ENCODE data around the gene DARS1. TPM values are rescaled to one million over a fixed set of nuclear protein-coding genes. Genes with fewer than 3 reads are reported as not detected.
A peak's percentile ranks its signal among the peaks of the same experiment; 100 is the strongest.

Gene DARS1
- total and polyA plus RNA-seq, 2 of the 13 experiments (the other 11 are each of a cell fraction or from before 2014, with no cell fraction given): 149 to 230 TPM

GRCh38 chr2:136028001-136028400 is 42.6 kb upstream of the DARS1 start:
- ChIA-PET CTCF (ENCODE audit: low intra/inter-chr PET ratio, low total read pairs) (no interaction called here), POLR2A (no interaction called here)
- BruUV-seq (replicated peaks): no TSS peak
- WGBS (ENCODE audit: low lambda C conversion rate): 84% methylated on average over 9 of the region's 9 CpGs
- no peak overlapping the region for H3K4me3 ChIP-seq (replicated peaks in 1 of 3; ENCODE audit: insufficient read depth in 1 of 3, low read depth in 2 of 3, low read length in 3 of 3)
- no peak overlapping the region for H3K27ac ChIP-seq (ENCODE audit: extremely low read length, insufficient read depth, low read length)
- no peaks in the 10 kb centered on the region for H3K36me3 ChIP-seq (replicated peaks in 1 of 2; ENCODE audit: control insufficient read depth in 1 of 2, insufficient read depth in 2 of 2, low read length in 2 of 2)
- H3K4me2 ChIP-seq (ENCODE audit: low read depth, low read length): no peak overlapping the region
- in situ Hi-C loops (cut with HindIII; ENCODE audit: extremely low pct_ligation_motif_present, low pct_unique_long_range_greater_than_20kb): no loop called here
- intact Hi-C loops (cut with micrococcal nuclease; ENCODE audit: unreplicated experiment): no loop called here
- H3K27me3 ChIP-seq (ENCODE audit: control insufficient read depth in 1 of 2, insufficient read depth in 2 of 2, low read length in 2 of 2): no peaks in the 10 kb centered on the region; a peak in 1 of 5 replicates
- no peaks in the 10 kb centered on the region for H4K20me1 ChIP-seq (ENCODE audit: insufficient read depth, low read length)
- FAIRE-seq (no peak), ATAC-seq (no peak), DNase-seq (ENCODE audit: low spot score) (no peak)
- no peak overlapping the region for H2AFZ ChIP-seq (ENCODE audit: low read length)
- peaks cover 23% of the 10 kb centered on the region for H3K4me1 ChIP-seq (ENCODE audit: insufficient read depth, low read length)
- H3K79me2 ChIP-seq (ENCODE audit: insufficient read depth, low read length): no peaks in the 10 kb centered on the region
- H3K9me3 ChIP-seq (ENCODE audit: low read length): no peaks in the 10 kb centered on the region
- TF ChIP-seq SMAD9 (CRISPR knock-in tag; IDR thresholded peaks at IDR 0.05): no peak
- H3K9ac ChIP-seq (ENCODE audit: insufficient read depth, low read depth, low read length): no peak overlapping the region

- no peak overlapping the region for H3K27ac ChIP-seq (ENCODE audit: extremely low read length, insufficient read depth, low read length)
- in situ Hi-C loops (cut with HindIII; ENCODE audit: extremely low pct_ligation_motif_present, low pct_unique_long_range_greater_than_20kb): no loop called here
- WGBS (ENCODE audit: low lambda C conversion rate): 77% methylated on average over 7 of the region's 7 CpGs
- no peaks in the 10 kb centered on the region; a peak in 1 of 5 replicates for H3K27me3 ChIP-seq (ENCODE audit: control insufficient read depth in 1 of 2, insufficient read depth in 2 of 2, low read length in 2 of 2)
- peaks cover 32% of the 10 kb centered on the region for H3K4me1 ChIP-seq (ENCODE audit: insufficient read depth, low read length)
- ChIA-PET CTCF (ENCODE audit: low intra/inter-chr PET ratio, low total read pairs) (no interaction called here), POLR2A (no interaction called here)
- intact Hi-C loops (cut with micrococcal nuclease; ENCODE audit: unreplicated experiment): no loop called here
- no peak overlapping the region for H3K4me3 ChIP-seq (replicated peaks in 1 of 3; ENCODE audit: insufficient read depth in 1 of 3, low read depth in 2 of 3, low read length in 3 of 3)
- H3K9me3 ChIP-seq (ENCODE audit: low read length): no peaks in the 10 kb centered on the region
- BruUV-seq (replicated peaks): no TSS peak
- no peaks in the 10 kb centered on the region for H3K36me3 ChIP-seq (replicated peaks in 1 of 2; ENCODE audit: control insufficient read depth in 1 of 2, insufficient read depth in 2 of 2, low read length in 2 of 2)
- no peaks in the 10 kb centered on the region for H3K79me2 ChIP-seq (ENCODE audit: insufficient read depth, low read length)
- no peak overlapping the region for H2AFZ ChIP-seq (ENCODE audit: low read length)
- no peak for DNase-seq (ENCODE audit: low spot score)
- peak; percentile 4 for FAIRE-seq
- no peak overlapping the region for H3K9ac ChIP-seq (ENCODE audit: insufficient read depth, low read depth, low read length)
- H4K20me1 ChIP-seq (ENCODE audit: insufficient read depth, low read length): no peaks in the 10 kb centered on the region
- no peak overlapping the region for H3K4me2 ChIP-seq (ENCODE audit: low read depth, low read length)
- ATAC-seq: no peak
- TF ChIP-seq HOXA3 (CRISPR knock-in tag; IDR thresholded peaks at IDR 0.05) (no peak), NR1H2 (CRISPR knock-in tag; IDR thresholded peaks at IDR 0.05; ENCODE audit: borderline replicate concordance, low read depth) (no peak), GMEB1 (CRISPR knock-in tag; IDR thresholded peaks at IDR 0.05; ENCODE audit: borderline replicate concordance) (no peak), MATR3 (CRISPR knock-in tag; IDR thresholded peaks at IDR 0.05) (no peak), ARNTL (CRISPR knock-in tag; IDR thresholded peaks at IDR 0.05) (no peak), MLX (CRISPR knock-in tag; IDR thresholded peaks at IDR 0.05) (no peak), ZFP91 (CRISPR knock-in tag; IDR thresholded peaks at IDR 0.05; ENCODE audit: borderline replicate concordance) (no peak), ZSCAN5A (CRISPR knock-in tag; IDR thresholded peaks at IDR 0.05; ENCODE audit: borderline replicate concordance) (no peak), SNAPC2 (CRISPR knock-in tag; IDR thresholded peaks at IDR 0.05) (no peak), PBX3 (CRISPR knock-in tag; IDR thresholded peaks at IDR 0.05; ENCODE audit: borderline replicate concordance) (no peak), FOXO1 (CRISPR knock-in tag; IDR thresholded peaks at IDR 0.05) (no peak), SALL2 (CRISPR knock-in tag; IDR thresholded peaks at IDR 0.05) (no peak)
Observed at GRCh38 chr2:136027112-136027511, 41.7 kb upstream of the DARS1 start.
